ENCODE results near the gene ICAM5. TPM values are rescaled to one million over a fixed set of nuclear protein-coding genes. Genes with fewer than 3 reads are reported as not detected.
A peak's percentile ranks its signal among the peaks of the same experiment; 100 is the strongest.
"Not testable (repeated sequence)": the region's sequence is repeated elsewhere in the genome, so short reads cannot be mapped to it uniquely, and the experiment has no call there.

Gene ICAM5
- total RNA-seq, 1 donor from 2014 or later = 0.67 TPM

GRCh38 chr19:10268071-10268470 lies 21.7 kb upstream of the ICAM5 start:
- DNase-seq (ENCODE audit: low spot score) = no peak

GRCh38 chr19:10269333-10270179 lies 20.2 kb upstream of the ICAM5 start:
- peak; percentile 95 for DNase-seq (ENCODE audit: low spot score)

More at GRCh38 chr19:10268071-10268470, 21.7 kb upstream of the ICAM5 start:
- intact Hi-C loops (cut with DNase I) = no loop called here

GRCh38 chr19:10270180-10270615 lies 19.6 kb upstream of the ICAM5 start:
- intact Hi-C loops (cut with DNase I) = loop anchor here (5.0 kb wide), 1 partner anchor 62 kb away; the partner anchor contains the start of gene RAVER1
- peak; percentile 93 for DNase-seq (ENCODE audit: low spot score)

More at GRCh38 chr19:10269333-10270179, 20.2 kb upstream of the ICAM5 start:
- intact Hi-C loops (cut with DNase I) = loop anchor here (1.0 to 5.0 kb wide), 2 partner anchors 63 to 120 kb away; partner anchors contain the start of gene RAVER1

DNA sequence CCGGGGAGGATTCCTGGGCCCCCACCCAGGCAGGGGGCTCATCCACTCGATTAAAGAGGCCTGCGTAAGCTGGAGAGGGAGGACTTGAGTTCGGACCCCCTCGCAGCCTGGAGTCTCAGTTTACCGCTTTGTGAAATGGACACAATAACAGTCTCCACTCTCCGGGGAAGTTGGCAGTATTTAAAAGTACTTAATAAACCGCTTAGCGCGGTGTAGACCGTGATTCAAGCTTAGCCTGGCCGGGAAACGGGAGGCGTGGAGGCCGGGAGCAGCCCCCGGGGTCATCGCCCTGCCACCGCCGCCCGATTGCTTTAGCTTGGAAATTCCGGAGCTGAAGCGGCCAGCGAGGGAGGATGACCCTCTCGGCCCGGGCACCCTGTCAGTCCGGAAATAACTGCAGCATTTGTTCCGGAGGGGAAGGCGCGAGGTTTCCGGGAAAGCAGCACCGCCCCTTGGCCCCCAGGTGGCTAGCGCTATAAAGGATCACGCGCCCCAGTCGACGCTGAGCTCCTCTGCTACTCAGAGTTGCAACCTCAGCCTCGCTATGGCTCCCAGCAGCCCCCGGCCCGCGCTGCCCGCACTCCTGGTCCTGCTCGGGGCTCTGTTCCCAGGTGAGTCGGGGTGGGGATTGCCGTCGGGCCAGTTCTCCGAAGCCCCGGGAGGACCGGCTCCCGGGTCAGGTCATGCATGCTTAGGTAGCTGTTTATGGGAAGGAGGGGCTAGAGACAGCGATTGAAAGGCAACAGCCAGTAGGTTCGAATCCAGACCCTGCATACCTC lies 18.9 kb upstream of the ICAM5 start, which contains the start of gene ICAM1:
Gene ICAM1, plus strand, starts transcription at position 505 of the 779 bp plus-strand sequence. Its CDS starts 40 bp downstream, at position 545.
- peak; percentile 93 for DNase-seq (ENCODE audit: low spot score)
- intact Hi-C loops (cut with DNase I) = loop anchor here (5.0 kb wide), 1 partner anchor 61 kb away; the partner anchor contains the start of gene RAVER1

- intact Hi-C loops (cut with DNase I) = loop anchor here (5.0 kb wide), 1 partner anchor 61 kb away; the partner anchor contains the start of gene RAVER1
- no peak for DNase-seq (ENCODE audit: low spot score)
Measured at GRCh38 chr19:10271543-10272086, 18.1 kb upstream of the ICAM5 start.

- intact Hi-C loops (cut with DNase I) = loop anchor here (5.0 kb wide), 1 partner anchor 58 kb away; the partner anchor contains the start of gene RAVER1
- no peak for DNase-seq (ENCODE audit: low spot score)
Measured at GRCh38 chr19:10274589-10274988, 15.2 kb upstream of the ICAM5 start.

- intact Hi-C loops (cut with DNase I) = no loop called here
- no peak for DNase-seq (ENCODE audit: low spot score)
Measured at GRCh38 chr19:10277795-10278589, 11.8 kb upstream of the ICAM5 start.

DNA sequence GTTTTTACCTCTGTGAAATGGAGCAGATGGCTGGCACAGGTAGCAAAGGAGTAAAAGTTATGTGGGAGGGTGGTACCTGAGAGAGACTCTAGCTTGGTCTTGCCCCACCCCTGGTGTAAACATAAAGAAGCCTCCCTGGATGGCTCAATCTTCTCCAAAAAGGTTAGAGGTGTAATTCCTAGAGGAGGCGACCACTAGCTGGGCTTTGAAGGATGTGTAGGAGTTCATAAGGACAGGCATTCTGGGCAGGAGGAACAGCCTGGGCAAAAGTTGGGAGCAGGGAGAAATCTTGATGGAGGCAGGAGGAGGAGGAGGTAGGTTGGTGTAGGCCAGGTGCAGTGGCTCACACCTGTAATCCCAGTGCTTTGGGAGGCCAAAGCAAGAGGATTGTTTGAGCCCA lies 10.8 kb upstream of the ICAM5 start:
- DNase-seq (ENCODE audit: low spot score) = no peak
- intact Hi-C loops (cut with DNase I) = no loop called here

DNA sequence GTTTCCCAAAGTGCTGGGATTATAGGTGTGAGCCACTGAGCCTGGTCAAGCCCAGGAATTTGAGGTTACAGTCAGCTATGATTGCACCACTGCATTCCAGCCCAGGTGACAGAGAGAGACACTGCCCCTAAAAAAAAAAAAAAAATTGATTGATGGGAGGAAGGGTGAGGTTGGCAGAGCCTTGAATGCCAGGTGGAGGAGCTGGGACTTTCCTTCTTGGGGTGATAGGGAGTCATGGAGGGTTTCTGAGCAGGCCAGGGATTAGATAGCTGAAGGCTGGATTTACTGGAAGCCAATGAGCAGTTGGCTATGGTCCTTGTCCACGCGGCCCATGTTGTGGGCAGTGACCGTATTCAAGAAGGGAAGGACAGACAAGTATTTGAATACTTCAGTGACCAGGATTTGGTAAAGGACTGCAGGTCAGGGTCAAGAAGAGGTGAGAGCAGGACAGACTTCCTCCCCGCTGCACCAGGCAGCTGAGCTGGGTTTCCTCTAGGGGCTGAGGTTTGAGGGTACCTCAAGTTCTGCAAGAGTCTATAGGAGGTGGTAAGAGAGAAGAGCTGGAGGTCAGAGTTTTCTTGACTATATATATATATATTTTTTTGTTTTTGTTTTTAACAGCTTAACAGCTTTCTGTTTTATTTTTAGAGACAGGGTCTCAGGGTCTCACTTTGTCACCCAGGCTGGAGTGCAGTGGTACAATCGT lies 9.9 kb upstream of the ICAM5 start:
- intact Hi-C loops (cut with DNase I) = no loop called here
- no peak for DNase-seq (ENCODE audit: low spot score)

DNA sequence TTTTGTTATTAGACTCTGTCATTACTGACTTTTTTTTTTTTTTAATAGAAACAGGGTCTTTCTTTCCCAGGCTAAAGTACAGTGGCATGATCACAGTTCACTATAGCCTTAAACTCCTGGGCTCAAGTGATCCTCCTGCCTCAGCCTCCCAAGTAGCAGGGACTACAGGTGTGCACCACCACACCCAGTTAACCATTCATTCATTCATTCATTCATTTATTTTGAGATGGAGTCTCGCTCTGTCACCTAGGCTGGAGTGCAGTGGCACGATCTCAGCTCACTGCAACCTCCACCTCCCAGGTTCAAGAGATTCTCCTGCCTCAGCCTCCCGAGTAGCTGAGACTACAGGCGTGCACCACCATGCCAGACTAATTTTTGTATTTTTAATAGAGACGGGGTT lies 7.7 kb upstream of the ICAM5 start:
- DNase-seq (ENCODE audit: low spot score); intact Hi-C loops (cut with DNase I): not testable (repeated sequence)

- DNase-seq (ENCODE audit: low spot score) = no peak
- intact Hi-C loops (cut with DNase I) = no loop called here
Measured at GRCh38 chr19:10283301-10284064, 6.3 kb upstream of the ICAM5 start.

DNA sequence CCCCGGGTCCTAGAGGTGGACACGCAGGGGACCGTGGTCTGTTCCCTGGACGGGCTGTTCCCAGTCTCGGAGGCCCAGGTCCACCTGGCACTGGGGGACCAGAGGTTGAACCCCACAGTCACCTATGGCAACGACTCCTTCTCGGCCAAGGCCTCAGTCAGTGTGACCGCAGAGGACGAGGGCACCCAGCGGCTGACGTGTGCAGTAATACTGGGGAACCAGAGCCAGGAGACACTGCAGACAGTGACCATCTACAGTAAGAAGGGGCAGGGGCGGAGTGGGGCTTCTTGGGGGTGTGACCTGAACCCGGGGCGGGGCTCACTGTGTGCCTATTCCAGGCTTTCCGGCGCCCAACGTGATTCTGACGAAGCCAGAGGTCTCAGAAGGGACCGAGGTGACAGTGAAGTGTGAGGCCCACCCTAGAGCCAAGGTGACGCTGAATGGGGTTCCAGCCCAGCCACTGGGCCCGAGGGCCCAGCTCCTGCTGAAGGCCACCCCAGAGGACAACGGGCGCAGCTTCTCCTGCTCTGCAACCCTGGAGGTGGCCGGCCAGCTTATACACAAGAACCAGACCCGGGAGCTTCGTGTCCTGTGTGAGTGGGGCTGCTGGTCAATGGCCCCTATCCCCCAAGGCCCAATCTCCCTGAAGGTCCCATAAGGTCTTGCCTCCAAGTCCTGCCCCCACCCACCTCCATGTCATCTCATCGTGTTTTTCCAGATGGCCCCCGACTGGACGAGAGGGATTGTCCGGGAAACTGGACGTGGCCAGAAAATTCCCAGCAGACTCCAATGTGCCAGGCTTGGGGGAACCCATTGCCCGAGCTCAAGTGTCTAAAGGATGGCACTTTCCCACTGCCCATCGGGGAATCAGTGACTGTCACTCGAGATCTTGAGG lies 5.4 kb upstream of the ICAM5 start:
- intact Hi-C loops (cut with DNase I) = no loop called here
- no peak for DNase-seq (ENCODE audit: low spot score)

DNA sequence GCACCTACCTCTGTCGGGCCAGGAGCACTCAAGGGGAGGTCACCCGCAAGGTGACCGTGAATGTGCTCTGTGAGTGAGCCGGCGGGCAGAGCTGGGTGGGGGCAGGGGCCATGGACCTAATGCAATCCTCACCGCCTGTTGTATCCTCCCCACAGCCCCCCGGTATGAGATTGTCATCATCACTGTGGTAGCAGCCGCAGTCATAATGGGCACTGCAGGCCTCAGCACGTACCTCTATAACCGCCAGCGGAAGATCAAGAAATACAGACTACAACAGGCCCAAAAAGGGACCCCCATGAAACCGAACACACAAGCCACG lies 4.8 kb upstream of the ICAM5 start:
- intact Hi-C loops (cut with DNase I) = no loop called here
- DNase-seq (ENCODE audit: low spot score) = no peak

DNA sequence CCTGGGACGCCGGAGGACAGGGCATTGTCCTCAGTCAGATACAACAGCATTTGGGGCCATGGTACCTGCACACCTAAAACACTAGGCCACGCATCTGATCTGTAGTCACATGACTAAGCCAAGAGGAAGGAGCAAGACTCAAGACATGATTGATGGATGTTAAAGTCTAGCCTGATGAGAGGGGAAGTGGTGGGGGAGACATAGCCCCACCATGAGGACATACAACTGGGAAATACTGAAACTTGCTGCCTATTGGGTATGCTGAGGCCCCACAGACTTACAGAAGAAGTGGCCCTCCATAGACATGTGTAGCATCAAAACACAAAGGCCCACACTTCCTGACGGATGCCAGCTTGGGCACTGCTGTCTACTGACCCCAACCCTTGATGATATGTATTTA lies 4.4 kb upstream of the ICAM5 start:
- intact Hi-C loops (cut with DNase I) = no loop called here
- no peak for DNase-seq (ENCODE audit: low spot score)

DNA sequence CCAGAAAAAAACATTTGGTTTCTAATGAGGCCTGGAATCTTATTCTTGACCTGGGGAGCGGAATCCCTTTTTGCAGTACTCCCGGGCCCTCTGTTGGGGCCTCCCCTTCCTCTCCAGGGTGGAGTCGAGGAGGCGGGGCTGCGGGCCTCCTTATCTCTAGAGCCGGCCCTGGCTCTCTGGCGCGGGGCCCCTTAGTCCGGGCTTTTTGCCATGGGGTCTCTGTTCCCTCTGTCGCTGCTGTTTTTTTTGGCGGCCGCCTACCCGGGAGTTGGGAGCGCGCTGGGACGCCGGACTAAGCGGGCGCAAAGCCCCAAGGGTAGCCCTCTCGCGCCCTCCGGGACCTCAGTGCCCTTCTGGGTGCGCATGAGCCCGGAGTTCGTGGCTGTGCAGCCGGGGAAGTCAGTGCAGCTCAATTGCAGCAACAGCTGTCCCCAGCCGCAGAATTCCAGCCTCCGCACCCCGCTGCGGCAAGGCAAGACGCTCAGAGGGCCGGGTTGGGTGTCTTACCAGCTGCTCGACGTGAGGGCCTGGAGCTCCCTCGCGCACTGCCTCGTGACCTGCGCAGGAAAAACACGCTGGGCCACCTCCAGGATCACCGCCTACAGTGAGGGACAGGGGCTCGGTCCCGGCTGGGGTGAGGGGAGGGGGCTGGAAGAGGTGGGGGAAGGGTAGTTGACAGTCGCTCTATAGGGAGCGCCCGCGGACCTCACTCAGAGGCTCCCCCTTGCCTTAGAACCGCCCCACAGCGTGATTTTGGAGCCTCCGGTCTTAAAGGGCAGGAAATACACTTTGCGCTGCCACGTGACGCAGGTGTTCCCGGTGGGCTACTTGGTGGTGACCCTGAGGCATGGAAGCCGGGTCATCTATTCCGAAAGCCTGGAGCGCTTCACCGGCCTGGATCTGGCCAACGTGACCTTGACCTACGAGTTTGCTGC lies 2.7 kb upstream of the ICAM5 start, which contains the start of gene ICAM4:
Gene ICAM4, plus strand, starts transcription at position 153 of the 935 bp plus-strand sequence. Its CDS starts 58 bp downstream, at position 211.
- DNase-seq (ENCODE audit: low spot score) = peak; percentile 84

More for the DNA sequence above, 2.7 kb upstream of the ICAM5 start, which contains the start of gene ICAM4:
- intact Hi-C loops (cut with DNase I) = no loop called here
